Karpas-422 (cell line): ENCODE data around the gene PAX6. TPM values are rescaled to one million over a fixed set of nuclear protein-coding genes. Genes with fewer than 3 reads are reported as not detected.

ENCODE experiments used
- DNase-seq: peaks from one replicate; pipeline ENCODE4 v3.0.0-alpha.2; 2015
- H2AFZ ChIP-seq: fragments of 200-600 bp; sonication (generic); 2 replicates; pipeline ENCODE4 v1.6.1; 2014; ENCODE audit warnings: antibody characterized with exemption, low read length, mixed read lengths
- H3K27ac ChIP-seq: fragments of 200-600 bp; sonication (generic); 2 replicates; pipeline ENCODE4 v1.5.1; 2014; ENCODE audit warnings: mild to moderate bottlenecking, low read length, moderate library complexity
- H3K27me3 ChIP-seq: fragments of 200-600 bp; sonication (generic); 2 replicates; pipeline ENCODE4 v1.6.1; 2014; ENCODE audit warnings: low read length, mixed read lengths
- H3K36me3 ChIP-seq: fragments of 200-600 bp; sonication (generic); 2 replicates; pipeline ENCODE4 v1.6.1; 2014; ENCODE audit warnings: low read length, mixed read lengths; ENCODE audit not compliant: insufficient read depth
- H3K4me1 ChIP-seq: fragments of 200-600 bp; sonication (generic); 2 replicates; pipeline ENCODE4 v1.6.1; 2014; ENCODE audit warnings: mild to moderate bottlenecking, low read length, mixed read lengths
- H3K4me2 ChIP-seq: fragments of 200-600 bp; sonication (generic); 2 replicates; pipeline ENCODE4 v1.6.1; 2014; ENCODE audit warnings: low read length, low read depth, mild to moderate bottlenecking; ENCODE audit not compliant: poor library complexity, severe bottlenecking
- H3K4me3 ChIP-seq: fragments of 200-600 bp; sonication (generic); 2 replicates; pipeline ENCODE4 v1.5.1; 2014; ENCODE audit warnings: mild to moderate bottlenecking, antibody characterized with exemption, low read length, mixed read lengths
- H3K79me2 ChIP-seq: fragments of 200-600 bp; sonication (generic); 2 replicates; pipeline ENCODE4 v1.6.1; 2014; ENCODE audit warnings: mild to moderate bottlenecking, low read length, mixed read lengths
- H3K9ac ChIP-seq: fragments of 200-600 bp; sonication (generic); 2 replicates; pipeline ENCODE4 v1.6.0; 2014; ENCODE audit warnings: low read length
- H3K9me2 ChIP-seq: fragments of 200-600 bp; sonication (generic), shearing (Covaris generic); replicated peaks from 2 replicates; pipeline ENCODE4 v1.6.0; 2014; ENCODE audit warnings: mild to moderate bottlenecking, low read length, moderate library complexity; ENCODE audit not compliant: insufficient read depth
- H3K9me3 ChIP-seq: fragments of 300-700, 200-600 bp; sonication (generic); 2 replicates; pipeline ENCODE4 v1.6.1; 2014; ENCODE audit warnings: low read length, mixed read lengths
- H4K20me1 ChIP-seq: fragments of 200-600 bp; sonication (generic); 2 replicates; pipeline ENCODE4 v1.6.1; 2014; ENCODE audit warnings: mild to moderate bottlenecking, antibody characterized with exemption, low read length, low read depth; ENCODE audit not compliant: insufficient read depth
- total RNA-seq: library from RNA; depleted of rRNA; stranded (reverse); fragments of >200 nt; shearing (Covaris generic); gene quantifications from 2 replicates; pipeline ENCODE4 v1.2.3, GENCODE V29; 2014; ENCODE audit warnings: low replicate concordance

The PAX6 gene
- total RNA-seq, 1 experiment from 2014 or later, result 5.9 TPM

DNA sequence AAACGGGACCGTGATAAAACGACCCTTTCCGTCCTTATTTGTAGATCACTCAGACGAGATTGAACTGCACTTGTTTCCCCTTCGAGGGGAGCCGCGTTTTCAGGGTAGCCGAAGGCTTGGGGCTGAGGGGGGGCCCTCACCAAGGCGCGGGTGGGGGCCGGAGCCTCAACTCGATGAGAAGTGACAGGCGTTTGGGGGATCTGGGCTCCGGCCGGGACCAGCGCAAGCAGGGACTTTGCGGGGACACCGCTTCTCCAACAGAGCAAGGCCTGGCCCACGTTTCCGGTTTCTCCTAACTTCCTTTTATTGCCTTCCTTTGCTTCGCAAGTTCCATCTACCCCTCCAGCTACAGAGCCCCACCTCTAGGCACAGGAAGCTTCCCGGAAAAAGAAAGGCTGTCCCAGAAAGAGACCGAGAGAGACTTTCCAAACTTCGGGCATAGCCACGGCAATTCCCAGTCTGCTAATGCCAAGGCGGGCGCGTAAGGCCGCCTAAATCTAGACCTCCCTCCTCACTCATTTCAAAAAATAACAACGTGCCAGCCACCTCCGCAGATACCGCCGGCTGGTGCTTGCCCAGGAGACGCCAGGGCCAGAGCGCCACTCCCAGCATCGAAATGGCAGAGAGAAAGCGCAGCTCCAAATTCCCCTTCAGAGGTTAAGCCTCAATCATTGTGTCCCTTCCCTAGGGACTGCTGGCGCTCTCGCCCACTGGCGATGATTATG, 6.6 kb downstream of the PAX6 start:
- Histone ChIP-seq H3K36me3 (no peaks in the 10 kb centered on the region), H3K4me1 (peaks cover 13% of the 10 kb centered on the region), H3K9me3 (no peaks in the 10 kb centered on the region), H2AFZ (peak overlapping the region; percentile 84), H3K79me2 (no peaks in the 10 kb centered on the region), H3K27ac (no peak overlapping the region), H3K4me3 (peak overlapping the region; percentile 52; the same call in 1 of the 2 replicates), H3K27me3 (no peaks in the 10 kb centered on the region), H4K20me1 (no peaks in the 10 kb centered on the region), H3K4me2 (peak overlapping the region; percentile 66), H3K9me2 (no peaks in the 10 kb centered on the region), H3K9ac (peak overlapping the region; percentile 16; the same call in 1 of the 2 replicates)
- DNase-seq, result peak; percentile 44

DNA sequence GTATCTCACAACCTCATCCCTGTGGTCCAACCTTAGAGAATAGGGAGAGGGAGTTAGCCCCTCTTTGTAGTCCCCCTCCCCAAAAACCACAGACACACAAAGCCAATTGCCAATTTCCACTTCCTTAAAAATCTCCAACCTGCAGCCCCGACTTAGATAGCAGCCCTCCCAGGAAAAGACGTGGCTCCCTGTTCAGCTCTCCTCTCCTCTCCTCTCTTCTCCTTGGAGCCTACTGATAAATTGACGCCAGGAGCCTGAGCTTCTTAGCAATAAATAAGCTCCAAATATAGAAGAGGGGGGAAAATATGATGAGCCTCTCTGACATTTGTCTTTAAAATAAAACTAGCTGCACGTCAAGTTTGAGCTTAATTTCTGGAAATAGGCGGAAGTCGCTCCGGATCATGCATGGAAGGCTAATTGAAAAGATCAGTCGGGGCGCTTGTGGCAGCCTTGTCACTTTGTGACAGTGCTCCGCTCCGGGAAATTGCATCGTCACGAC, 7.3 kb downstream of the PAX6 start:
- Histone ChIP-seq H4K20me1 (no peaks in the 10 kb centered on the region), H3K9me2 (no peaks in the 10 kb centered on the region), H3K27ac (no peak overlapping the region), H3K4me2 (peak overlapping the region; percentile 66), H3K4me3 (peak overlapping the region; percentile 52; the same call in 1 of the 2 replicates), H3K9me3 (no peaks in the 10 kb centered on the region), H3K4me1 (peaks cover 13% of the 10 kb centered on the region), H3K36me3 (no peaks in the 10 kb centered on the region), H3K9ac (no peak overlapping the region), H3K27me3 (no peaks in the 10 kb centered on the region), H3K79me2 (no peaks in the 10 kb centered on the region), H2AFZ (peak overlapping the region; percentile 84; the same call in 1 of the 2 replicates)
- no peak for DNase-seq

DNA sequence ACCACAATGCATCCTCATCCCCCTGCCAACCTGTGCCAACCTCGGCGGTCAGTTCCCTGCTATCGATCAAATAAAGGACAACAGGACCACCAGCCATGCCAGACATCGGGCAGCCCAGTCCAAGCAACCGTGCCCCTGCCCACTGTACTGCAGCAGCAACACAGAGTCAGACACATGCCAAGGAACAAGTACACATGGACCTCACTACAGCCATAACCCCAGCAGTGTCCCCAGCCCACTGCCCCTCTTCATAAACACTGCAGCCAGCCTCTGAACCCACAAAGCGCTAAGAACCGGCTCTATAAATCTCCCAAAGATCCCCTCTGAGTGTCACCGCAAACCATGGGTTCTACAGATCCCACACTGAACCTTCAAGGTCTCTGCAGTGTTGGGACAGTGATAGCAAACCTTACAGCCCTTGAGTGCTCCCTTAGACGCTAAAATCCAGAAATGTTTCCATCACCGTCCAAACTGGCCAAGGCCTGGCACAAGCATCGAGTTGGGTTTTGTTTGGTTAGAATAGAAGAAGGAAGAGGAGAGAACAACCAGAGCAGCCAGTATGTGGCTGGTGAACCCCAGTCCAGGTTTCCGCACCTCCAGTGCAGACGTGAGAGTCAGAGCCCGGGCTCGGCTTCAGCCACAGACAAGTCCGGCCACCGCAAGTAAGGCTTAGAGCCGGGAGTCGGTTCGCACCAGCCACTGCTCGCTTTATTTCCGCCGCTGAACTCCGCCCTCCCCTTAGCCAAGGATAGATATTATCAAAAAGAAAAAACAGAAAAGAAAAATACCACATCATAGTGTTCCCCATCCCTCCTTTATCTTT, 7.9 kb downstream of the PAX6 start:
- Histone ChIP-seq H4K20me1 (no peaks in the 10 kb centered on the region), H3K9me3 (no peaks in the 10 kb centered on the region), H3K27me3 (no peaks in the 10 kb centered on the region), H2AFZ (no peak overlapping the region; the same call in 1 of the 2 replicates), H3K36me3 (no peaks in the 10 kb centered on the region), H3K9me2 (no peaks in the 10 kb centered on the region), H3K9ac (no peak overlapping the region), H3K27ac (no peak overlapping the region), H3K79me2 (no peaks in the 10 kb centered on the region), H3K4me2 (peak overlapping the region; percentile 42), H3K4me3 (peak overlapping the region; percentile 33; the same call in 1 of the 2 replicates), H3K4me1 (peaks cover 17% of the 10 kb centered on the region)
- no peak for DNase-seq

DNA sequence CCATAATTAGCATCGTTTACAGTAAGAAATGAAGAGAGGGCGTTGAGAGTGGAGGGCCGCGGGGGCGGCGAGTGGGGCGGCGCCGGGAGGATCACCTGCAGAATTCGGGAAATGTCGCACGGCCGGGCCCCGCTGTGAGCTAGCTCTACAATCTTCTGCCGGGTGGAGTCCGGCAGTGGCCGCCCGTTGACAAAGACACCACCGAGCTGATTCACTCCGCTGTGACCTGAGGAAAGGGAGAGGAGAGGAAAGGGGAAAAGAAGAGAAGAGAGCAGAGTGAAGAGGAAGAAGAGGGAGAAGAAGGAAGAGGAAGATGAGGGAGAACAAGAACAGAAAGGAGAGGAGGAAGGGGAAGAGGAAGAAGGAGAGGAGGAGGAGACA, 8.5 kb downstream of the PAX6 start:
- H3K4me2 ChIP-seq, result peak overlapping the region; percentile 42
- no peak overlapping the region for H3K9ac ChIP-seq
- no peak for DNase-seq
- peak overlapping the region; percentile 33; the same call in 1 of the 2 replicates for H3K4me3 ChIP-seq
- H3K9me3 ChIP-seq, result no peaks in the 10 kb centered on the region
- no peaks in the 10 kb centered on the region for H4K20me1 ChIP-seq
- H3K27me3 ChIP-seq, result no peaks in the 10 kb centered on the region
- no peaks in the 10 kb centered on the region for H3K36me3 ChIP-seq
- no peak overlapping the region for H3K27ac ChIP-seq
- H3K79me2 ChIP-seq, result no peaks in the 10 kb centered on the region
- H3K9me2 ChIP-seq, result no peaks in the 10 kb centered on the region
- peaks cover 18% of the 10 kb centered on the region for H3K4me1 ChIP-seq
- no peak overlapping the region for H2AFZ ChIP-seq

DNA sequence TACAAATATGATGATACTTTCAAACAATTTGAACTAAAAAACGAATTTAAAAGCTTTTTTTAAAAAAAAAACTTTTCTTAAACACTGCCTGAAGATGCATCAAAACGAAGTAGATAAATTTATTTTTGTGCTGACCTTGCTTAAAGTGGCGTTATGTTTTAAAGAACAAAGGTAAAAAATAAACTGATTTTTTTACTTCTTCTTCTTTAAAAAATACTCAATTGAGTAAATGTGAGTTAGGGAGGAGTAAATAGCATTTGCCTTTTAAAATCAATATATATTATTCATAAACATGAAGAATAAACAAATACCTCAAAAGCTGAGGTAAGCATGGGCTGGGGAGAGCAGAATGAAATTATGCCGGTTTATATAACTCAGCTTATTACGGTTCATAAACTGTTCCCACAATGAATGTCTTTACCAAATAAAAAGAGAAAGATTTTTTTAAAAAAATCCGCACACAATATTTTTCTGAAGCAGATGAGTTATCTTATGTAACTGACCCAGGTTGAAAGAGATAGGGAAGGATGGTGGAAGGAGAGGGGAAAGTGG, 9.0 kb downstream of the PAX6 start:
- no peaks in the 10 kb centered on the region for H3K9me2 ChIP-seq
- no peak overlapping the region for H3K4me3 ChIP-seq
- no peak for DNase-seq
- H3K27ac ChIP-seq, result no peak overlapping the region
- H3K4me2 ChIP-seq, result no peak overlapping the region
- no peaks in the 10 kb centered on the region for H3K79me2 ChIP-seq
- no peaks in the 10 kb centered on the region for H3K36me3 ChIP-seq
- no peak overlapping the region for H3K9ac ChIP-seq
- no peaks in the 10 kb centered on the region for H3K27me3 ChIP-seq
- H3K9me3 ChIP-seq, result no peaks in the 10 kb centered on the region
- no peak overlapping the region for H2AFZ ChIP-seq
- H3K4me1 ChIP-seq, result peaks cover 18% of the 10 kb centered on the region
- H4K20me1 ChIP-seq, result no peaks in the 10 kb centered on the region

DNA sequence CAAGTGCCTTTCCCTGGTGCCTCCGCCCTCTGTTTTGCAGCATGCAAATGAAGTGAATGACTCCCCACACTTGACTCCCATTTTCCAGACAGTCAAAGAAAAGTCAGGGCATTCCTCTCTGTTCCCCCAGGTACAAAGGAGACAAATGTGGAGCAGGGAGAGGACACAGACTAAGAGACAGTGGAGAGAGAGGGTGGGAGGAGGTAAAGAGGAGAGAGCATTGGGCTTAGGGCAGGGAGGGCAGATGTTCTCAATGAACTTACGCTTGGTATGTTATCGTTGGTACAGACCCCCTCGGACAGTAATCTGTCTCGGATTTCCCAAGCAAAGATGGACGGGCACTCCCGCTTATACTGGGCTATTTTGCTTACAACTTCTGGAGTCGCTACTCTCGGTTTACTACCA, 9.8 kb downstream of the PAX6 start:
- H3K27me3 ChIP-seq, result no peaks in the 10 kb centered on the region
- no peak for DNase-seq

DNA sequence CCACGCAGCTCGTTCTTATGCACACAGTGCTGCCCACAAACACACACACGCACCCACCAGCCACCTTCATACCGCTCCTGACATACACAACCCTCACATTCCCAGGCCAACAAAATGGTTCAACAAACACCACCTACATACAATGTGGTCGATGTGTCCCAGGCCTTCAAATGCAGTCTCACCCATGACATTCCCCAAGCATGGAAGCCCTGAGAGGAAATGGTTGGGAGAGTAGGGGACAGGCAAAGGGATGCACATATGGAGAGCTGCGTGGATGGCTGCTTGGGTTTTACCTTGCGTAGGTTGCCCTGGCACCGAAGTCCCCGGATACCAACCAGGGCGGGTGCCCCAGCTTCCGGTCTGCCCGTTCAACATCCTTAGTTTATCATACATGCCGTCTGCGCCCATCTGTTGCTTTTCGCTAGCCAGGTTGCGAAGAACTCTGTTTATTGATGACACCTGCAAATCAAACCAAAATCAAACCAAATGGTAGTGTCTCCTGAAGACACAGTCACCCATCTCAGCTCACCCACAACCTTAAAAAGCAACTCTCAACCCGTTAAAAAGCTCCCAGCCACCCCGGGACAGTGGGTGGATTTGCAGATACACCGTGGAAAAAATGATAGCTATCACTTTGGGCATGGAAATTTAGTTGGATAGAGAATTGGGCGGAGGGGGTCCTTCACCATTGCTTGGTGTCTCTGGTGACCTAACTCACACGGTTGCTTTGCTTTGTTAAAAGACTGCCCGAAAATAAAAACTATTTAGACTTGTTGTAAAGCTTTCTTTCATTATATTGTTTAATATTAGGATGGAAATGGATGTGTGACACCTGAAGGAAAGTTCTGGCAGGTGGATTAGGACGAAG, 10.5 kb downstream of the PAX6 start:
- no peak for DNase-seq
- H3K27ac ChIP-seq, result no peak overlapping the region
- no peaks in the 10 kb centered on the region for H3K36me3 ChIP-seq
- H3K4me2 ChIP-seq, result no peak overlapping the region
- no peak overlapping the region for H2AFZ ChIP-seq
- no peaks in the 10 kb centered on the region for H3K27me3 ChIP-seq
- no peaks in the 10 kb centered on the region for H4K20me1 ChIP-seq
- no peaks in the 10 kb centered on the region for H3K9me2 ChIP-seq
- H3K4me1 ChIP-seq, result peaks cover 18% of the 10 kb centered on the region
- no peaks in the 10 kb centered on the region for H3K9me3 ChIP-seq
- H3K79me2 ChIP-seq, result no peaks in the 10 kb centered on the region
- no peak overlapping the region for H3K9ac ChIP-seq
- no peak overlapping the region for H3K4me3 ChIP-seq

More for the DNA sequence above, 9.8 kb downstream of the PAX6 start:
- no peak overlapping the region for H3K4me3 ChIP-seq
- no peaks in the 10 kb centered on the region for H3K36me3 ChIP-seq
- H4K20me1 ChIP-seq, result no peaks in the 10 kb centered on the region
- no peaks in the 10 kb centered on the region for H3K79me2 ChIP-seq
- no peak overlapping the region for H2AFZ ChIP-seq
- peaks cover 18% of the 10 kb centered on the region for H3K4me1 ChIP-seq
- H3K4me2 ChIP-seq, result no peak overlapping the region
- no peak overlapping the region for H3K9ac ChIP-seq
- H3K9me2 ChIP-seq, result no peaks in the 10 kb centered on the region
- H3K27ac ChIP-seq, result no peak overlapping the region
- H3K9me3 ChIP-seq, result no peaks in the 10 kb centered on the region
